ENCODE results near the gene RNF5.
"Not testable (repeated sequence)": the region's sequence is repeated elsewhere in the genome, so short reads cannot be mapped to it uniquely, and the experiment has no call there.

RNF5 gene

DNA sequence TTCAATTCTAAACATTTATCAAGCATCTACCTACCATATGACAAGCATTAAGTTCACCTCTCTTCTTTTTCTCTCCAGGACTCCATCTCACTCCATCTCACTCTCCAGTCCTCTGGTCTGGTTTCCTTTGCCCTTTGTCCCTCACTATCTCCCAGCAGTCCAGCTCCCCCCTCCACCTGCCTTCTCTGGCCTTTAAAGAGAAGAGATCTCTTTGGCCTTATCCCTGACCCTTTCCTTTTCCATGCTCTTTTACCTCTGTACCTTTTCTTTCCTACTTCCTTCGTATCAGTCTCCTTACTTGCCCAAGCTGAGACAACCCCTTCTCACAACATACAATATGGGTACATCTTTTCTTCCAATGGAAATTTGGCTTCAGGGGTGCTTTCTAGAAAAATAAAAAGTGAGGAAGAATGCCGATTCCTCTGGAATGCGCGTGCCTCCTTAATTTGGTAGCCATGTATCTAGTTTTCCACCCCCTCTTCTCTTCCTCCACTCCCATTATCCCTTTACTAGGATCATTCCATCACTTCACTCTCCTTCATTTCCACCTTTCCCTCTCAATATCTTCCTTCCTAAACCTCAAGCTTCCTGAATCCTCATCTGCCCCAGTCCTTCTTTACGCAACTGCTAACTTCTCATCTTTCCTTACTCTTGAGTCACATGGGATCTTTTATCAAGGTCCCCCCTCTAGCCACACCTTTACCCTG lies 1.6 kb upstream of the RNF5 start:
- DNase-seq, result no peak

DNA sequence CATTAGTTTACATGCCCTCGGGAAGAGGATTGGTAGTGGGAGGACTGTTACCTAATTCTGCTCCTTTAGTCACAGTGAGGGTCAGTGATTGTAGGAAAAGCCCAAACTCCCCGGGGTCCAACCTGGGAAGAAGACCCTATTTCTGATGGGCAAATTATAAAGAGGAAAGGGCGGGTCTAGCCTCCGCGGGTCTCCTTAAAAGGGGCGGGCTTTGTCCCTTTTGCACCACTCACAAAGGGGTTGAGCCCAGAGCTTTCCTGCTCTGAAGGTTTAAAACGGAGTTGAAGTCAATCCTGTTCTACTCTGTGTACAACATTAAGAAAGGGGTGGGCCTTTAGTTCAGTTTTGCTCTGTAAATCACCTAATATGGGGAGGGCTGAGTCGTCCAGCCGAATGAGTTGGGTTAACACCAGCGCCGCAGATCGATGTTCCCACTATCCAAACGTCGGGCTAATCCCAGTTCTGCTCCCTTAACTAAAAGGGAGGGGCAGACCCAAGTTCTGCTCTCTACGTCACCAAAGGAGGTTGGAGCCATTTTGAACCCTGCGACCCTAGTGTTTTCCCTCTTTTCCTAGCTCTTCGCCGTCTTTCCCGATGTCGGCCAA lies 920 bp upstream of the RNF5 start:
- no peak for DNase-seq

DNA sequence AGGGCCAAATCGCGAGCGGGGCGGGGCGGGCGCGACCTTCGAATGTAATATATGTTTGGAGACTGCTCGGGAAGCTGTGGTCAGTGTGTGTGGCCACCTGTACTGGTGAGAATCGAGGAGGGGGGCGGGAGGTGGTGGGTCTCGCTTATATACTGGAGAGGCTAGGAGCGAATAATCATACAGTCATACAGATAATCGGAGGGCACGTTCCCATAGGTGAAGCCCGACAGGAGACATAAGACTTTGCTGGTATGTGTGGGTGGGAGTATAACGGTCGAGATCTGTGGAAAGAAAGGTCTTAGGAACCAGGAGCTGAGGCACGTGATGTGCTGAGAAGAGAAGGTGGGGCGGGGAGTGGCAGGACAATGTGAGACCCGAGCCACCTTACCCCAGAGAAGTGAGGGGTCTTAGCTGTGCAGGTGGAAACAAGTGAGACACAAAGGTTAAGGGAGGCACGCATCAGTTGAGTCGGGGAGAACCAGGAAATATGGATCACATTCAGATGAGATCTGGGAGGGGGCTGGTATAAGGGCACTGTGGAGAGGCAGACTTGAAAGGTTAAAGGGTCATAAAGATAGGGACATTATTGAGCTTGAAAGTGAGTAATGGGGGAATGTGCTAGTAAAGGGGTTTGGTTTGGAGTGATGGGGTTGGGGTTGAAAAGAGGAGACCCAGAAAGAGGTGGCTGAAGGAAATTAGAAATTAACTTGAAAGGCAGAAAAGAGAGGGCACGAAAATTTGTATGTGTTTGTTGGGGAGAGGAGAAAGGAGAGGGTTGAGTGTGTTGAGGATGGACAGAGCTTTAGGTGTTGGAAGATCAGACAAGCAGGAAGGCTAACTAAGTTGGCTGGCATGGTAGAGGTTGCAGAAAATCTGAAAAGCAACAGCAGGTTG lies 589 bp downstream of the RNF5 start:
- no peak for DNase-seq

DNA sequence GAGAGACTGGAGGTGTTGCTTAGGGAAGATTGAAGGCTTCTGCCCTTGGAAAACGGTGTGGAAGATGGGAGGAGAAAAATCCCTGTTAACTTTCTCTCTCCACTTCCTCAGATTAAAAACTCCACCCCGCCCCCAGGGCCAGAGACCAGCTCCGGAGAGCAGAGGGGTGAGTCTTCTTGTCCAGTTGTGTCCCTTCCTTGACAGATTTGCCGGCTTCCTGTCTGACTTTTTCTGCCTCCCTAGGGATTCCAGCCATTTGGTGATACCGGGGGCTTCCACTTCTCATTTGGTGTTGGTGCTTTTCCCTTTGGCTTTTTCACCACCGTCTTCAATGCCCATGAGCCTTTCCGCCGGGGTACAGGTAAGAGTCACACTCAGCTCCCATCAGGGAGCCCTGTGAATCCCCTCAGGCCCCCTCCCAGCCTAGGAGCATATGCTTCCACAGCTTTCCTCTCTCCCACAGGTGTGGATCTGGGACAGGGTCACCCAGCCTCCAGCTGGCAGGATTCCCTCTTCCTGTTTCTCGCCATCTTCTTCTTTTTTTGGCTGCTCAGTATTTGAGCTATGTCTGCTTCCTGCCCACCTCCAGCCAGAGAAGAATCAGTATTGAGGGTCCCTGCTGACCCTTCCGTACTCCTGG lies 1.7 kb downstream of the RNF5 start:
- no peak for DNase-seq

DNA sequence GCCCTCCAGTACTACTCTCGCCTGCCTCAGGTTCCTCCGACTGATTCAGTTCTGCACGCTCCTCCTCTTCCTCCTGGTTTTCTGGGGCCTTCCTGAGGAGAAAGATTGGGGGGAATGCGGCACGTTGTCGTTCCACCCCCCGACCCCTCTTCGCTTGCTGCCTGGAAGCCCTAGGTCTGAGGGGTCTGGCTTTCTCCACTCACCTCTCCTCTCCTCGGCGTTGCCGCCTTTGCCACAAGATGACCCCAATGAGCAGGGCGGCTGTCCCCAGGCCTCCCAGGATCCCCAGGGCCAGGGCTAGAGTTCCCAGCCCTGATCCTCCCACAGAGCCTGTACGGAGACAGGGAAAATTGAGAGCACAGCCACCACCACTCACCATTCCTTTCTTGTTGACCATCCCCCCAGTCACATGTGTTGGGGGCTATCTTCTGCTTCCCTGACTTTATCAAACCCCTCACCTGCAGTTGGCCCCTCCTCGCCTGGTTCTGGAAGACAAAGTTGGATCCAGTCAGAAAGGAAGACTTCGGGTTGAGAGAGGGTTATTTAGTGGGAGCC lies 3.0 kb downstream of the RNF5 start:
- DNase-seq, result no peak

DNA sequence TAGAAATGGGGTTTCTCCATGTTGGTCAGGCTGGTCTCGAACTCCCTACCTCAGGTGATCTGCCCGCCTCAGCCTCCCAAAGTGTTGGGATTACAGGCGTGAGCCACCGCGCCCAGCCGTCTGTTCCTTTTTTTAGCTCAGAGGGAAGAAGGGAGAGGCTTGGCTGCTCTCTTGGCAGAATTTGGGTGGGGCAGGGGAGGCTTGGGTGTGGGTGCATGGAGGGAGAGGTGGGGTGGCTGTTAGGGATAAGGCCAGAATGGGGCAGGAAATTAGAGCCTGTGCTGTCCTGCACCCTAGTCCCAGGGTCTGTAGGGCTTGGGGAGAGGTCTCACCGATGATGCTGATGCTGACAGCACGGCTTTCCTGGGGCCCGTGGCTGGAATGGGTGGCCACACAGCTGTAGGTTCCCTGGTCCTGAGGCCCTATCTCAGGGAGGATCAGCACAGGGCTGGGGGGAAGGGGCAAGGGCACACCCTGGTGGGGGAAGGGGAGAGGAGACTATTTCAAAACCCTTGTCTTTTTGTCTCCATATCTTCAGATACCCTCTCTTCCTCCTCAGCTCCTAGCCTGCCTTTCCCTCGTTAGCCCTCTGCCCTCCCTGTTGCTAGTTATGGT lies 3.8 kb downstream of the RNF5 start:
- DNase-seq, result no peak

DNA sequence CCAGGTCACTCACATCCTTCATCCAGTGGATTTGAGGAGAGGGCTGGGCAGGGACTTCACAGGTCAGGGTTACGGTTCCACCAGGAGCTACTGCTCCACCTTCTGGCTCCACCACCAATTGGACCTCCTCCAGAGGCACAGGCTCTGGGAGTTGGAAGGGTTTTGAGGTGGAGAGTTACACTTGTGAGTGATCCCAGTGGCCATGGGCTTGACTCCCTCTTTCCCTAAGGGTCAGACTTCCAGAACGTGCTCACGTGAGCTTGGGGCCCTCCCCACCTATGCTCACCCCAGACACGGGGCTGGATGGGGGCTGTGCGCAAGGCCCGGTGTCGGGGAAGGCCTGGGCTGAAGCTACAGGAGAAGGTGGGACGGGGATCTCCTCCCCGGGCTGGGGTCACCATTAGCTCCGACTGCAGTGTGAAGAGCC lies 4.4 kb downstream of the RNF5 start:
- no peak for DNase-seq

DNA sequence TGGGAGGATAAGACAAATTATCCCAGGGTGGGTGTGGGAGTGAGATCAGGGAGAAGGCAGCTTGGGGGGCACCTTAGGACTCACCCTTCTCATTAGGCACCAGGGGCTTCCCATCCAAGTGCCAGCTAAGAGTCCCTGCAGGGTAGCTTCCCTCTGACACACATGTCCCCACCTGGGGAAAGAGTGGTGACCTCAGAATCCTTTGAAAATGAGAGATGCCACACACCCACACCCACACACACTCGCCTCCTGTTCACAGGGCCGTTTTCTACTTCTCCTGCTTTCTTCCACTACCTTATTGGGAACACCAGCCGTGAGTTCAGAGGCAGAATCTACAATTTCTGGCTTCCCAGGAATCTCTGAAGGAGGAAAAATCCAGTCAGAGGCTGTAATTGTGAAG lies 4.8 kb downstream of the RNF5 start:
- no peak for DNase-seq

DNA sequence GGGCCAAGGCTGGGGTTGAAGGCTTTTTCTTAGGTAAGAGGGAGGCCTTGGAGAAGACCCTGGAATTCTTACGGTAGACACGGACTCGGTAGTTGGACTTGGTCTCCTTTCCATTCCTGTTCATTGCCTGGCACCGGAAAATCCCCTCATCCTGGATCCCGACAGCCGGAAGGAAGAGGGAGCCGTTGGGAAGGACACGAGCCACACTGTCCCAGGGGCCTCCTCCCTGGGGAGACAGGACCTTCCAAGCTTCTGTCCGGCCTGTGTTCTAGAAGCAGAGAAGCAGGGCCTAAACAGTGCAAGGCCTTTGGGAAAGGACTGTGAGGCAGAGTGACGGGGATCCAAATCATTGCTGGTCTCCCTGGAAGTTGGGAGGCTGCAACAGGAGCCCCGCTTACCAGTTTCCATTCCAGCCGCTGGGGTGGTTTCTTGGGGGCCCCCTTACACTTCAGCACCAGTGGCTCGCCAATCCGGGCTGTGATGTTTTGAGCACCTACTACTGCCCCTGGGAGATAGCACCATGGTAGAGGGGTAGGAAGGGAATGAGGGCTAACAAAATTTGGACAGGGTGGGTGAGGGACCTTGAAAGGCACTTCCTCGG lies 5.4 kb downstream of the RNF5 start:
- no peak for DNase-seq

DNA sequence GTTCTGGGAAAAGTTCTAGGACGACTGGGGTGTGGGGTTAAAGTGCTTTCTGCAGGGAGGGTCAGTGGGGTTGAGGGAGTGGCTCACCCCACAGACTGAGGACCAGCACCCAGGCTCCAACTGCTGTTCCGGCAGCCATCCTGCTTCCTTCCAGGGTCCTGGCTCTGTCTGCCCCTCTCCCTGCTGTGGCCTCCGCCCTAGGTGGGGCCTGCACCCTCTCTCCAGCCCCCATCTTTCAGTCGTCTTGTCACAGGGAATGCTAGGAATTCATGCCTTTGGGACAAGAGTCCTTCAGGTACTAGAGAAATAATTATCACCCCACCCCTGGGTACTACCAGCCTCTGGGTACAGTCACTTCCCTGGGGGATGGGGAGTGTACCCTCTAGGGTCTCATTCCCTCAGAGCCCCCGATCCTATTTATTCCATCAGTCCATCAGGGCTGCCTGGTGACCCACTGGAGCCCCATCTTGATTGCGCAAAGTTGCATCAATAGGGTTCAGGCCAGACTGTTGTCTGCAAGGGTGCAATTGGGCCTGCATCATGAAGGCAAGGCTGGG lies 6.0 kb downstream of the RNF5 start, which contains the start of gene AGER:
AGER (minus strand) TSS at position 170 of the 557 bp plus-strand sequence; CDS start at position 139, 31 bp downstream.
- no peak for DNase-seq

DNA sequence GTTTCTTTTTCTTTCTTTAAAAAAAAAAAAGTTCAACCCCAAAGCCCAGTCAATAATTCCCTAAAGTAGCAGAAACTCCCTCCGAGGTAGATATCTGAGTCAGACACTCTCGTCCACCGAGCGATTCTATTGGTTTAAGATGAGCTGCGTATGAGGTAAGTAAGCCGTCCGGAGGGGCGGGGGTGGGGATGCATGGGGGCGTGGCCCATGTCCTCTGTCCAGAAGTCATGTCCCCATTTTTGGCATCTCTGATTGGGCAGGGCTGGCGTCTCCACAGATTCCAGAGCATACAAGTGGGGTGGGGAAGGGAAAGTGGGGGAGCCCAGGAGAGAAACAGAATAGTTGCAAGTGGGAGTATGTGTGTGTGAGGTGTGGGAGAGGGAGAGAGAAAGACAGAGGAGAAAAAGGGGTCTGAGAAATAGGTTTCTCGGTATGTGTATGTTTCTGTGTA lies 7.5 kb downstream of the RNF5 start:
- not testable (repeated sequence) for DNase-seq

DNA sequence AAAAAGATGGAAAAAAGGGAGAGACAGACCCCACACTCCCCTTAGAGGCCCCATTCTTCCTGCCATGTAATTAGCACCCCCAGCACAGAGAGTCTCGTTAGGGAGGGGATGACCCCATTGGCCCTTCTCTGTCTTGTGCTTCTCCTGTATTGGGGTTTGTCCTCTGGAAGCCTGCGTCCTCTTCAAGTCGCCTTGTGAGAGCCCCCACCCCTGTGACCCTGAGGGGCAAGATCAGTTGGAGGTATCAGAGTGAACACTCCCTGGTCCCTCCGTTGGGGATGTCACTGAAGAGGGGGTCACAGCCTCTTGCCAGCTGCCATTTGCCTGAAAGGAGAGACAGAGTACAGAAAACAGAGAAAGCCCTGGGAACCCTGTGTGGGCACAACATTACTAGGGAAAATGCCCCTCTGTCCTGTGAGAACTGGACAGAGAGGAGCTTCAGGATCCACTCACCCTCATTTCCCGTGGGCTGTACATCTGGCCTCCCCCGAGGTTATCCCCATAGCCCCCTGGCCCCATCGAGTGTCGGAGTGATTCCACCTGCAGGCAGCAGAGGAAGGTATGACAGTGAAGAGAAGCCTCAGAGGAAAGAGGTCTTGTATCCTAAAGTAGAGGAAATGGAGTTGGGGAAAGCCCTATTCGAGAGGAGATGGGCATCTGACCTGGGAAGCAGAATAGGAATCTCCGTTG lies 8.1 kb downstream of the RNF5 start:
- not testable (repeated sequence) for DNase-seq

DNA sequence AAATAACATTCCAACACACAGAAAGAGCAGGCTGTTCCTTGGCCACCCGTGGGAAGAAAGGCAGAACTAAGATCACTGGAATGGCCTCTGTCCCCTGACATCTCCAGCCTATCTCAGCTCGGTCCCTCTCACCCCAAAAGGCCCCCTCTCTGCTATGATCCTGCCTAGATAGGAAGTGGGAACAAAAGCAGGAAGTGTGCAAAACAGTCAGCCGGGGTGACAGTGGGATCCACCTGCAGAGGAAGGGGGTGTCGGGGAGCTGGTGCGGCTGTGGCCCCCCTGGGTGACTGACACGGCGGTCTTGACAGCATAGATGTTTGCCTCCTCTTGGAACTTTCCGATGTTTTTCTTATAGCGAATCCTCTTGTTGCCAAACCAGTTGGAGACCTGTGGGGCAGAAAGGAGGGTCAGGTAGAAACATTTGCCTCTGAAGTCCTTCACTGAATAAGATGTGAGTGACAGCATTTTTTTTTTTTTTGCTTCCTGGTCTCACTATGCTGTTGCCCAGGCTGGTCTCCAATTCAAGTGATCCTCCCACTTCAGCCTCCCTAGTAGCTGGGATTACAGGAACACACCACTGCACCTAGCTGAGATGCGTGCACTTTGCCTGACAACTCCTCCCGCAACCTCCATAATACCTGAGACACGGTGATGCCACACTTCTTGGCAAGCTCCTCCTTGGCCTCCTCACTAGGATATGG lies 9.0 kb downstream of the RNF5 start:
- DNase-seq, result no peak

DNA sequence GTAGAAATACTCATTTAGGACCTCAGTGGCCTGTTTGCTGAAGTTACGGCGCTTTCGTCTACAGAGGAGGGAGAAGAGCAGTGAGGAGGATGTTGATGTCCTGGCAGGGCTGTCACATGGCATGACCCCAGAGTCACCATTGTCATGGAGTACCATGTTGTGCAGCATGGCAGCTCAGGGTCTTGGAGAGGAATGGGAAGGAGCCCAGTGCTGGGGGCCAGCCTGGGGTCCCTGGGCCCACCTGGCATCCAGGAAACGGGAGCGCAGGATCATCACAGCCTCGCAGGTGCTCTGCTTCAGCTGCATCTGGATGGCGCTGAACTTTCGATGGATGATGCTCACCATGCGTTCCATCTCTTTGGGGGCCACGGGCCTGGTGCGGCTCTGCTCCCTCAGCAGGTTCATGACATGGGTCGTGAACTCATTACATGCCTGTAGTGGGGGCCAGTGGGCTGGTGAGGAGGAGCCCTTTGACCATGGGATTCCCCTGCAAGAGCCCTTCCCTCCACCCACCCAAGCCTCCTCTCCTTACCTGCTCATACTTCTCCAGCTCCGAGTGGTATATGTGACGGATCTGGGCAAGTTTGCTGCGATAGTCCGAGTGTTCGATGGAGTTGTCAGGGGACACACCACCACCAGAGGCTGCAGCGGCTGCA lies 9.6 kb downstream of the RNF5 start:
- DNase-seq, result not testable (repeated sequence)

DNA sequence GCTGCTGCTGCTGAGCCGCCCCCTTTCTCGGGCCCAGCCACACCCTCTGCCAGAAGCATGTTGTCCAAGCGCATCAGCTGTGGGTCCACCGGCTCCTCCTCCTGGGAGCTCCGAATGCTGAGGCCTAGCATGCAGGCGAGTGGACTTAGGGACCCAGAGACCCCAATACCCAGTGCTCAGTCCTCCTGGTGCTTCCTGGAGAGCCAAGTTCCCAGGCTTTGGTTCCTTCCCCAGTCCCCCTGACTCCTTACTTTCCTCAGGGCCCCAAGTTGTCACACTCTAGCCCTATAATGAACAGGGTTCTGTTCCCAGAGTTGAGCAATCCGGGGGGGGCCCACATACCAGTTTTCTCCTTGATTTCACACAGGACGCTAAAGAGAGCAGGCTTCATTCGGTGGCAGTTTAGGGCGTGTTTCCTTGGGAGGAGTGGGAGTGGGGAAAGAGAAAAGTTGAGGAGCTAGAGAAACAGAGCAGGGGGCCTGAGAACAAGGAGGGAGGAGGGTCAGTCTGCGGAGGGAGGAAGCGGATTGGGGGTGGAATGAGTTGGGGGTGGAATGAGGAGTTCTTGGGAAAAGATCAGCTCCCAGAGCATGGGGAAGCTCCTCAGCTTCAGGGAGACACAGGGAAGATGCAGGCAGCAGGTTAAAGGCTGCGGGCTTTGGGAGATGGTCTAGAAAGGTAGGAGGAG lies 10.3 kb downstream of the RNF5 start:
- no peak for DNase-seq

DNA sequence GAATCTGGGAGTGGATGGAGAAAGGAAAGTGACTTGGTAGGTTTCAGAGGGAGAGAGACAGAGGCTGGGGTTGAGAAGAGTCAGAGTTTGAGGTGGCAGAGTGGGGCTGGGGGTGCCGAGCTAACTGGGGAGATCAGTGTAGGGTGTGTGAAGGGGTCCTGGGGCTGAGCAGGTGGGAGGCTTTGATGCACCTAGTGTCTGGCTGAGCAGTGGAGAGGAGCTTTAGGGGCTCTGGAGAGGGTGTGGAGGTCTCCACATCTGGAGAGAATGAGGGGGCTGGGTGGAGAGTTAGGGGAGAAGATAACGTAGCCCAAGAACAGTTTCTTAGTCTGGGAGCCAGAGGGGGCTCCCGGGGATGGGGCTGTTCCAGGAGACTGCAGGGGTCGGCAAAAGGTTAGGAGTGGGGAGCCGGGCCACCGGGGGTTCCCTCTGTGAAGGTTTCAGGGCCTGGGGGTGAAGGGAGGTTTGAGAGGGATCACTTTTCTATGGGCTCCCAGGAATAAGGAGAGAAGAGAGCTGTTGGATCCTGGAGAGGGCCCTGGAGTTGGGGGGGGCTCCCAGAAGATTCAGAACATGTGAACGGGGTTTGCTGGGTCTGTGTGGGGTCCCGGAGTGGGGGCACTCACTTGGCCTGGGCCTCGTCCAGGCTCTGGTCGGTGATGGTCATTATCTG lies 11.0 kb downstream of the RNF5 start:
- DNase-seq, result no peak

DNA sequence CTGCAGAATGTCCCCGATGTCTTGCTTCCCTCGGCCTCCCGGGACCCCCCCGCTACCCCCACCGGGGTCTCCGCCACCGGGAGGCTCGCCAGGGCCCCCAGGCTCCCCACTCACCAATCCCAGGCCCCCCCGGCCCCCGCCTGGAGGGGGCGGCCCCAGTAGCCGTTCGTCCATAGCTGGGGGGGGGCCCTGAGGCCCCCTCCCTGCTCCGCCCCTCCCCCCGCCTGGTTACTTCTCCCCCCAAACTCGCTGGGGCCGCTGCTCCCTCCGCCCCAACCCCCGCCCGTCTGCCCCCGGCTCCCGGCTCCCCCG lies 11.5 kb downstream of the RNF5 start:
- DNase-seq, result no peak

DNA sequence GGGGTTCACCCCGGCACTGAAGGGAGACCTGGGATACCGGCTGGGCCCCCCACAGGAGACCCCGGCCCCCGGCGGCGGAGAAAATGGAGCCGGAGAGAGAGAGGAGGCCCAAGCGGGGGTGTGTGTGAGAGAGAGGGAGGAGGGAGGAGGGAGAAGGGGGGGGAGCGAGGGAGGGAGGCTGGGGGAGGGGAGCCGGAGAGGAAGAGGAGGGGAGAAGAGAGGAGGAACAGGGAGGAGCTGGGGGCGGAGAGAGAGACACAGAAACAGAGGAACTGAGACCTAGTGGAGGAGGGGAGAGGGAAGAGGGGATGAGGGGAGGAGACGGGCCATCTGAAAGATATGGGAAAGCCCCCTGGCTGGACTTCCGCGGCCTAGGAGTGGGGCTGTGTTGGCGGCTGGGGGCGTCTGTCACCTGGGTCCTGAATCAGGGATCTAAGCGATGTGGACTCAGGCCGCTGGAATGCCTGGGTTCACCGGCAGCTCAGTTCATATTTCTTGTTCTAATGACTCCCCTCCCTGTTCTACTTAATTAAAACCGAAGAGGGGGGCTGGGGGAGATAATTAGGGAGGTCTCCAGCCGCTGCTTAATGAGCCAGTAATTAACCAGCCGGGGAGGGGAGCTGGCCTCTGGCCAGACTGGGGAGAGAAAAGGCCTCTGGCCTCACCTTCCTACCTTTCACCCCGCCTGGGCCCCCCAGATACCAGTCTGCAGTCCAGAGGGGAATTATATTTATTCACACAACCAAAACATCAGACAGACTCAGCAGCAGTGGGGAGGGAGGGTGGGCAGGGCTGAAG lies 12.0 kb downstream of the RNF5 start, which contains the start of gene PBX2:
PBX2 (minus strand) TSS at position 149 of the 798 bp plus-strand sequence. CDS start 287 bp downstream, outside the sequence.
- DNase-seq, result no peak

All from cortex of kidney (tissue), 1 donor.